Measurements from ENCODE around the gene RALGAPA2. TPM values are rescaled to one million over a fixed set of nuclear protein-coding genes. Genes with fewer than 3 reads are reported as not detected.

RALGAPA2 gene
- total RNA-seq, 6 experiments from 2014 or later, result 2.4 to 3.7 (median 3.2) TPM

DNA sequence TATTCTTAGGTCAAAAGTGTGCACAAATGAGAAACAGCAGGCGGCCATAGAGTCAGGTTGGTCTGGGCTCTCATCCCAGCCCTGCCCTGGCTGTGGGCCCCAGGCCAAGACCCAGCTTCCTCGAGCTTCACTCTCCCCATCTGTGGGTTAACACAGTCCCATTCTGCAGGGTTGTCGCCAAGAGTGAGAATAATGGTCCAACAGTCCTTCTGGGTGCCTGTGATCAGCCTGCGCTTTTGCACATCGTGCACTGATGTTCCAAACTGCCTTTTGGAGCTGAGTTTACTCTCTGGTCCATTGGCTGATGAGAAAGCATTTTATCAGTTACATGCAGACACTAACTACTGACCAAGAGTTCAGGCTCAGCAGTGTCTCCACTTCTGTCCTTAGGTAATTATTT is 261.9 kb downstream of the RALGAPA2 start:
- no peak for DNase-seq
- H3K27ac Mint-ChIP-seq, result no peak overlapping the region

DNA sequence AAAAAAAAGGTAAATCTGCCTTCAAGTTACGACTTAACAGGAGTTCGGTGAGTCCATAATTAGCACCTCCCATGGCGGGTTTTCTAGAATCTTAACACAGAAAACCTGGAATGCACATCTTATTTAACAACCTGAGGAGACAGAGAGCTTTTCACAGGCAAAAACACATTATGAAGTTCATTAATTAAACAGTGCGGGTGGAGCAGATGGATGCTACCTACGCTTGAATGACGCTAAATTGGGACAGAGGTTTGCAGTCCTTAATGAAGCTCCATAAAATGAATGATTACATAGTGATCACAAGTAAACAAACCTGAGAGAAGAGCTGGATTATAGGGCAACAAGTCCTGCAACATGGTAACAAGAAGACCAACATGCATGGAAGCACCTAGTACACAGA is 263.6 kb downstream of the RALGAPA2 start:
- no peak for DNase-seq
- Mint-ChIP-seq H3K36me3 (ENCODE audit: low read depth) (no peaks in the 10 kb centered on the region), H3K4me3 (no peak overlapping the region), H3K27me3 (ENCODE audit: insufficient read depth) (peaks cover 6% of the 10 kb centered on the region), H3K27ac (no peak overlapping the region), H3K9me3 (no peaks in the 10 kb centered on the region), H3K4me1 (ENCODE audit: low read depth) (peaks cover 16% of the 10 kb centered on the region)
- TF ChIP-seq CTCF (IDR thresholded peaks at IDR 0.05), result no peak

More for the DNA sequence above, 261.9 kb downstream of the RALGAPA2 start:
- H3K27me3 Mint-ChIP-seq (ENCODE audit: insufficient read depth), result peaks cover 6% of the 10 kb centered on the region
- TF ChIP-seq CTCF (IDR thresholded peaks at IDR 0.05), result no peak
- peaks cover 16% of the 10 kb centered on the region for H3K4me1 Mint-ChIP-seq (ENCODE audit: low read depth)
- no peak overlapping the region for H3K4me3 Mint-ChIP-seq
- H3K9me3 Mint-ChIP-seq, result no peaks in the 10 kb centered on the region
- no peaks in the 10 kb centered on the region for H3K36me3 Mint-ChIP-seq (ENCODE audit: low read depth)

- H3K27me3 Mint-ChIP-seq (ENCODE audit: insufficient read depth), result peaks cover 3% of the 10 kb centered on the region
- DNase-seq, result no peak
- no peaks in the 10 kb centered on the region for H3K36me3 Mint-ChIP-seq (ENCODE audit: low read depth)
- TF ChIP-seq CTCF (IDR thresholded peaks at IDR 0.05), result no peak
- no peak overlapping the region for H3K27ac Mint-ChIP-seq
- H3K4me1 Mint-ChIP-seq (ENCODE audit: low read depth), result peaks cover 6% of the 10 kb centered on the region
- H3K4me3 Mint-ChIP-seq, result no peak overlapping the region
- H3K9me3 Mint-ChIP-seq, result no peaks in the 10 kb centered on the region
Observed at GRCh38 chr20:20447196-20447595, 265.2 kb downstream of the RALGAPA2 start.

DNA sequence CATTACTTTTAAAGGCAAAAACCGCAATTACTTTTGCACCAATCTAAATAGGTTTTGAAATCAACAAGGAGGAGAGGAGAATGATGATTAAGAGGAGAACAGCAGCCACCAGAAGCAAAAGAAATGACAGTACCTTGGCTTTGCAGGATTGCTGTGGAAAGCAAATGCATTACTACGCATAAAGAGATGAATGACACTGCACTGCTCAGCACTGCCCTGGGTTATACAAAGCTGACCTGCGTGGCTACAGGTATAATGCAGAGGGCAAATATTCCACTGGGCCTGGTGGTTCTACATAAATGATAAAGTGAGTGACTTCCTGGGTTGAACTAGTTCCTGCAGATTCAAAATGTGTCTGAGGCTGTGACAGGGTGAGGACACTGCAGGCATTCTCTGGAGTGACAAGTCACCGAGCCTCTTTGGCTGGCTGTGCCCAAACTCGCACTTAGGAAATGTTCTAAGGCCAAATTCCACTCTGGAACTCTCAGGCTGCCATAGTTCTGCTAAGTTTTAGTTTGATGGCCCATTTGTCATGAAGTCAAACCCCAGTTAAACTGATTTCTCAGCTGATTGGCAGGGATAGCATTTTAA is 265.9 kb downstream of the RALGAPA2 start:
- Mint-ChIP-seq H3K9me3 (no peaks in the 10 kb centered on the region), H3K36me3 (ENCODE audit: low read depth) (no peaks in the 10 kb centered on the region)
- DNase-seq, result no peak

DNA sequence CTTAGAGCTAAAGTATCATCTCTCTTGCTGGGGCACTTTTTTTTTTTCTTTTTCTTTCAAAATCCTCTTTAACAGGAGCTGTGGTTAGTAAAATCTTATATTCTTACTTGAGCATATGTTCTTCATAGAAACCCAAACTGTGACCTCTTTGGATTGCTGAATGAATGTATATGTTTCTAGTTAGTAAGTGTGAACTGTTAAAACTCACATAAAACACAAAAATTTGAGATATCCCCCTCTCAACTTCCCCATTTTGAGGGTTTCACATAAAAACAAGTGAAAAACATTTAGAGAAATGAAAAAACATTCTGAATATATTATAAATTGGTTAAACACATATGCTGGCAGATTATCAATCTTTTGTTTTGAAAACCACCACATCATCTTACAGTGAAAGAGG is 266.4 kb downstream of the RALGAPA2 start:
- Mint-ChIP-seq H3K36me3 (ENCODE audit: low read depth) (no peaks in the 10 kb centered on the region), H3K9me3 (no peaks in the 10 kb centered on the region), H3K27ac (no peak overlapping the region), H3K27me3 (ENCODE audit: insufficient read depth) (peaks cover 4% of the 10 kb centered on the region), H3K4me3 (no peak overlapping the region), H3K4me1 (ENCODE audit: low read depth) (no peaks in the 10 kb centered on the region; the same call in 1 of the 2 replicates)
- no peak for TF ChIP-seq CTCF (IDR thresholded peaks at IDR 0.05)
- DNase-seq, result no peak

More for the DNA sequence above, 265.9 kb downstream of the RALGAPA2 start:
- no peak overlapping the region for H3K27ac Mint-ChIP-seq
- no peak overlapping the region for H3K4me3 Mint-ChIP-seq
- no peaks in the 10 kb centered on the region; the same call in 1 of the 2 replicates for H3K4me1 Mint-ChIP-seq (ENCODE audit: low read depth)
- TF ChIP-seq CTCF (IDR thresholded peaks at IDR 0.05), result no peak
- peaks cover 3% of the 10 kb centered on the region for H3K27me3 Mint-ChIP-seq (ENCODE audit: insufficient read depth)
